ENCODE data around the gene CUEDC1. TPM values are rescaled to one million over a fixed set of nuclear protein-coding genes. Genes with fewer than 3 reads are reported as not detected.

Gene CUEDC1
- total and polyA plus RNA-seq, 2 donors, result 14.9 to 57.1 TPM

DNA sequence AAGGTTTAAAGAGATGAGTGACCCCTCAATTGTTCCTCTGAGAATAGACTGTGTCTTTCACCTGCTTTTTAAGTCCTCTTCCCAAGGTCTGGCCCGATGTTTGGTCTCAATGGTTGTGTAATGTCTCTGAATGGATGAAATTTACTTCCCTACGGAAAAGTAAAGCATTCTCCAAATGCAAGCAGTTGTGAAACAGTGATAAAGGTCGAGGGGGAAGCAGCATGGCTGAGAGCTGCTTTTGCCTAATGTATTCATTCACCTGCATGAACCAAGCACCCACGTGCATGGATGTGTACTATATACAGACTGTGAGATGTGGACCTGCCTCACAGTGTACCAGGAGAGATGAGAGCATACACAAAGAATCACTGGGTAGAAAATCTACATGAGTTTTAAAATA, 116.8 kb downstream of the CUEDC1 start:
- peaks cover 5% of the 10 kb centered on the region for H3K36me3 ChIP-seq (ENCODE audit: insufficient read depth)

GRCh38 chr17:57835333-57835900, 119.8 kb downstream of the CUEDC1 start:
- H3K4me3 ChIP-seq (ENCODE audit: low read depth, low read length), result no peak overlapping the region
- no peaks in the 10 kb centered on the region for H3K4me1 ChIP-seq (ENCODE audit: insufficient read depth)
- no peak for DNase-seq (ENCODE audit: extremely low spot score)
- H3K36me3 ChIP-seq (ENCODE audit: insufficient read depth), result peaks cover 3% of the 10 kb centered on the region
- H3K27ac ChIP-seq (ENCODE audit: low read depth), result no peak overlapping the region
- 92% methylated on average over 2 of the region's 2 CpGs for WGBS

More for the DNA sequence above, 116.8 kb downstream of the CUEDC1 start:
- Histone ChIP-seq H3K4me3 (ENCODE audit: low read depth, low read length) (no peak overlapping the region), H3K4me1 (ENCODE audit: insufficient read depth) (no peaks in the 10 kb centered on the region), H3K27ac (ENCODE audit: low read depth) (no peak overlapping the region)
- WGBS, result 79% methylated on average over 4 of the region's 4 CpGs
- no peak for DNase-seq (ENCODE audit: extremely low spot score)

- no peaks in the 10 kb centered on the region for H3K4me1 ChIP-seq (ENCODE audit: insufficient read depth)
Observed at GRCh38 chr17:57834146-57834741, 121.0 kb downstream of the CUEDC1 start.

GRCh38 chr17:57833179-57833939, 121.9 kb downstream of the CUEDC1 start:
- Histone ChIP-seq H3K36me3 (ENCODE audit: insufficient read depth) (no peaks in the 10 kb centered on the region), H3K4me1 (ENCODE audit: insufficient read depth) (no peaks in the 10 kb centered on the region), H3K27ac (ENCODE audit: low read depth) (peak overlapping the region; percentile 14), H3K4me3 (ENCODE audit: low read depth, low read length) (peak overlapping the region; percentile 2)
- no peak for DNase-seq (ENCODE audit: extremely low spot score)
- 7% methylated on average over 13 of the region's 13 CpGs for WGBS

More at GRCh38 chr17:57834146-57834741, 121.0 kb downstream of the CUEDC1 start:
- Histone ChIP-seq H3K36me3 (ENCODE audit: insufficient read depth) (peaks cover 3% of the 10 kb centered on the region), H3K27ac (ENCODE audit: low read depth) (no peak overlapping the region), H3K4me3 (ENCODE audit: low read depth, low read length) (no peak overlapping the region)
- no peak for DNase-seq (ENCODE audit: extremely low spot score)
- 67% methylated on average over 13 of the region's 13 CpGs for WGBS

DNA sequence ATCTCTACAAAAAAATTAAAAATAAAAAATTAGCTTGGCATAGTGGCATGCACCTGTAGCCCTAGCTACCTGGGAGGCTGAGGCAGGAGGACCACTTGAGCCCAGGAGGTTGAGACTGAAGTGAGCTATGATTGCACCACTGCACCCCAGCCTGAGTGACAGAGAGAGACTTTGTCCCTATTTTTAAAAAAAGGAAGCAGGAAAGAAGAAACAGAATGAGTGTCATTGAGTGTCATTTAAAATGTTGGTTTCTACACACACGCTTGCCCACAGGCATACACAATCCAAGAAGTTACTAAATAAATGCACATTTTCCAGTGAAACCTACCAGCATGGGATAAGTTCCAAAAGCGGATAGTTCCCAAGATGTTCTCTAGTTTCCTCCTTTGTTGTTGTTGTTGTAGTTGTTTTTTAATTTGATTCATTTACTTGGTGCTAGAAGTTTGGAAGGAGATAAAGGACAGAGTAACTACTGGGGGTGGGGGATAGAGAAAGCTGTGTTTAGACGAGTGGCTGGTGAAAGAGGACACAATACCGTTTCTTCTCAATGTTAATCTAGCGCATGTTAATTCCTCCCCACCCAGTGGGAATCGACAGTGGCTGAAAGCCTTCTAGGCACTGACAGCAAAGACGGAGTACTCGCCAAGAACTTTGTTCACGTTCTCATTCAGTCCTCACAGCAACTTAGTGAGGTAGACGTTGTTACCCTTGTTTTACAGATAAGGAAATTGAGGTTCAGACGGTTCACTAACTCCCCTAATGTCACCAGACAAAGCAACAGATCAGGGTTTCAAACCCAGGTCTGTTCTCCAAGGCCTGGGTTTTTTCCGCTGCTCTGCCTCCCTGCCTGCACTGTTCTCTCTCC, 122.7 kb downstream of the CUEDC1 start:
- H3K27ac ChIP-seq (ENCODE audit: low read depth), result peak overlapping the region; percentile 26
- no peaks in the 10 kb centered on the region for H3K4me1 ChIP-seq (ENCODE audit: insufficient read depth)

GRCh38 chr17:57830880-57831279, 124.3 kb downstream of the CUEDC1 start:
- Histone ChIP-seq H3K36me3 (ENCODE audit: insufficient read depth) (no peaks in the 10 kb centered on the region), H3K27ac (ENCODE audit: low read depth) (no peak overlapping the region), H3K4me1 (ENCODE audit: insufficient read depth) (no peaks in the 10 kb centered on the region), H3K4me3 (ENCODE audit: low read depth, low read length) (no peak overlapping the region)
- WGBS, result 85% methylated on average over 7 of the region's 7 CpGs
- no peak for DNase-seq (ENCODE audit: extremely low spot score)

More for the DNA sequence above, 122.7 kb downstream of the CUEDC1 start:
- WGBS, result 23% methylated on average over 12 of the region's 12 CpGs
- no peak overlapping the region for H3K4me3 ChIP-seq (ENCODE audit: low read depth, low read length)
- DNase-seq (ENCODE audit: extremely low spot score), result no peak
- H3K36me3 ChIP-seq (ENCODE audit: insufficient read depth), result no peaks in the 10 kb centered on the region

DNA sequence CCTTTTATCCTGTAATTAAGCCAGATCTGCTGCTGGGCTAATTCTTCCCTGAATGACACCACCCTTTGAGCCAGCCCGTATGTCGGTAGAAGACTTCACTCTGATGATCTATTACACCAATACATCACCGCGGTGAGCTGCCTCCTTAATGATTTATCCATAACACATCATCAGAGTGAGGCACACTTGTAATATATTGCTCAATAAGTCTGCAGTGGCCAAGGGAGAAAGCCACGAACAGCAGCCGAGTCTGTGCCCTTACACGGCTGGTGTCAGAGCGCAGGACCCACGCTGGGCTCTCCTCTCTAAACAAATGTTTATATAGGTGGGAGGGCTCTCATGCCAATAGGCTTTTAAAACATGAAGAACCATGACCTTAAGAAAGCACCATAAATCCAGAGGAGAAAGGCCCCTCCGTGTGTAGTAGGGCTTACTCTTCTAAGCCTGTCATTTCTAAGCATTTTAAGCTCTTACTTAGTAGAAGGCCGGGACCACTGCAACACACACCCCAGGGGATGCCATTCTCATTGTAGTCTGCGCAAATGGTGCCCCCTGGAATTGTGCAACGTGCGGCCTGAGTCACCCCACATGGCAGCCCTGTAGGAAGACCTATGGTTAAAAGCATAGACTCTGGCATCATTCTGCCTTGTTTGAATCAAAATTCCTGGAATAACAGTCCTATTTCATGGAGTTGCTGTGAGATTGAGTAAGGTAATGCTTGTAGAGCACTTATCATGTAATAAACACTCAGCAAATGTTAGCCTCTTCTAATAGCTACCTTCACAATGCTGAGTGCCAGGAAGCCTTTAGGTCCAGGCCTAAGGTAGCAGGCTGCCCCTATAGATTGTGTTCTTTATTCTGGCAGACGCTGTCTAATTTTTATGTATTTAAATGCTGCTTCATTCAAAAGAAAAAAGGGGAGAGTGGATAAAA, 131.5 kb downstream of the CUEDC1 start:
- 75% methylated on average over 15 of the region's 15 CpGs for WGBS
- no peak overlapping the region for H3K27ac ChIP-seq (ENCODE audit: low read depth)
- H3K4me1 ChIP-seq (ENCODE audit: insufficient read depth), result no peaks in the 10 kb centered on the region
- no peak for DNase-seq (ENCODE audit: extremely low spot score)
- no peaks in the 10 kb centered on the region for H3K36me3 ChIP-seq (ENCODE audit: insufficient read depth)
- H3K4me3 ChIP-seq (ENCODE audit: low read depth, low read length), result no peak overlapping the region

- WGBS, result 85% methylated on average over 5 of the region's 5 CpGs
- no peak overlapping the region for H3K27ac ChIP-seq (ENCODE audit: low read depth)
- no peak overlapping the region for H3K4me3 ChIP-seq (ENCODE audit: low read depth, low read length)
- H3K4me1 ChIP-seq (ENCODE audit: insufficient read depth), result no peaks in the 10 kb centered on the region
- H3K36me3 ChIP-seq (ENCODE audit: insufficient read depth), result no peaks in the 10 kb centered on the region
- DNase-seq (ENCODE audit: extremely low spot score), result no peak
Observed at GRCh38 chr17:57819867-57820266, 135.3 kb downstream of the CUEDC1 start.

GRCh38 chr17:57819285-57819684, 135.9 kb downstream of the CUEDC1 start:
- Histone ChIP-seq H3K4me3 (ENCODE audit: low read depth, low read length) (no peak overlapping the region), H3K4me1 (ENCODE audit: insufficient read depth) (no peaks in the 10 kb centered on the region), H3K27ac (ENCODE audit: low read depth) (no peak overlapping the region), H3K36me3 (ENCODE audit: insufficient read depth) (no peaks in the 10 kb centered on the region)
- 74% methylated on average over 2 of the region's 2 CpGs for WGBS
- DNase-seq (ENCODE audit: extremely low spot score), result no peak

- no peak overlapping the region for H3K27ac ChIP-seq (ENCODE audit: low read depth)
- no peaks in the 10 kb centered on the region for H3K4me1 ChIP-seq (ENCODE audit: insufficient read depth)
- no peak overlapping the region for H3K4me3 ChIP-seq (ENCODE audit: low read depth, low read length)
- DNase-seq (ENCODE audit: extremely low spot score), result no peak
- WGBS, result 83% methylated on average over 9 of the region's 9 CpGs
- H3K36me3 ChIP-seq (ENCODE audit: insufficient read depth), result no peaks in the 10 kb centered on the region
Observed at GRCh38 chr17:57818066-57818465, 137.1 kb downstream of the CUEDC1 start.

- 93% methylated on average over 4 of the region's 4 CpGs for WGBS
Observed at GRCh38 chr17:57817299-57817698, 137.9 kb downstream of the CUEDC1 start.

GRCh38 chr17:57814421-57814820, 140.8 kb downstream of the CUEDC1 start:
- Histone ChIP-seq H3K4me1 (ENCODE audit: insufficient read depth) (peaks cover 2% of the 10 kb centered on the region), H3K4me3 (ENCODE audit: low read depth, low read length) (no peak overlapping the region), H3K36me3 (ENCODE audit: insufficient read depth) (no peaks in the 10 kb centered on the region), H3K27ac (ENCODE audit: low read depth) (no peak overlapping the region)
- no peak for DNase-seq (ENCODE audit: extremely low spot score)
- WGBS, result 76% methylated on average over 1 of the region's 1 CpG

More at GRCh38 chr17:57817299-57817698, 137.9 kb downstream of the CUEDC1 start:
- H3K27ac ChIP-seq (ENCODE audit: low read depth), result no peak overlapping the region
- H3K4me3 ChIP-seq (ENCODE audit: low read depth, low read length), result no peak overlapping the region
- H3K36me3 ChIP-seq (ENCODE audit: insufficient read depth), result no peaks in the 10 kb centered on the region
- DNase-seq (ENCODE audit: extremely low spot score), result no peak
- no peaks in the 10 kb centered on the region for H3K4me1 ChIP-seq (ENCODE audit: insufficient read depth)

Measured in urinary bladder (tissue), 4 donors.